NCI-H1105 treated with DMSO at 0.1 percent for 48 hours (cell line): ENCODE results near the gene RAET1G.
"Not testable (repeated sequence)": the region's sequence is repeated elsewhere in the genome, so short reads cannot be mapped to it uniquely, and the experiment has no call there.

Source experiments
- DNase-seq: peaks from one replicate; lab custom pipeline; 2025; lab: John Stamatoyannopoulos, UW

The RAET1G gene

GRCh38 chr6:149953934-149954327 lies 31.0 kb upstream of the RAET1G start:
- DNase-seq = not testable (repeated sequence)

GRCh38 chr6:149953390-149953789 lies 30.5 kb upstream of the RAET1G start:
- DNase-seq = not testable (repeated sequence)

- DNase-seq = no peak
Measured at GRCh38 chr6:149951626-149952025, 28.7 kb upstream of the RAET1G start.

- no peak for DNase-seq
Measured at GRCh38 chr6:149951096-149951495, 28.2 kb upstream of the RAET1G start.

- DNase-seq = no peak
Measured at GRCh38 chr6:149950423-149950822, 27.5 kb upstream of the RAET1G start.

- no peak for DNase-seq
Measured at GRCh38 chr6:149948616-149949015, 25.7 kb upstream of the RAET1G start.

- DNase-seq = no peak
Measured at GRCh38 chr6:149948011-149948410, 25.1 kb upstream of the RAET1G start.

- not testable (repeated sequence) for DNase-seq
Measured at GRCh38 chr6:149947533-149947932, 24.6 kb upstream of the RAET1G start.

- DNase-seq = not testable (repeated sequence)
Measured at GRCh38 chr6:149946631-149947030, 23.7 kb upstream of the RAET1G start.

- DNase-seq = not testable (repeated sequence)
Measured at GRCh38 chr6:149945276-149945675, 22.4 kb upstream of the RAET1G start.

GRCh38 chr6:149943321-149943720 lies 20.4 kb upstream of the RAET1G start:
- DNase-seq = not testable (repeated sequence)

- no peak for DNase-seq
Measured at GRCh38 chr6:149942461-149942829, 19.5 kb upstream of the RAET1G start.

GRCh38 chr6:149941583-149942460 lies 18.9 kb upstream of the RAET1G start, which contains the start of gene ULBP2:
ULBP2 (plus strand) TSS chr6:149942014; CDS start chr6:149942073, 59 bp downstream.
- peak; percentile 84 for DNase-seq

GRCh38 chr6:149940672-149940982 lies 17.7 kb upstream of the RAET1G start:
- DNase-seq = no peak

- no peak for DNase-seq
Measured at GRCh38 chr6:149939909-149940671, 17.2 kb upstream of the RAET1G start.

- no peak for DNase-seq
Measured at GRCh38 chr6:149939356-149939648, 16.4 kb upstream of the RAET1G start.

GRCh38 chr6:149938571-149939355 lies 15.8 kb upstream of the RAET1G start:
- peak; percentile 40 for DNase-seq

- peak; percentile 34 for DNase-seq
Measured at GRCh38 chr6:149938013-149938570, 15.2 kb upstream of the RAET1G start.

GRCh38 chr6:149936743-149937142 lies 13.8 kb upstream of the RAET1G start:
- DNase-seq = no peak

- no peak for DNase-seq
Measured at GRCh38 chr6:149935668-149936067, 12.7 kb upstream of the RAET1G start.

GRCh38 chr6:149935246-149935645 lies 12.3 kb upstream of the RAET1G start:
- no peak for DNase-seq
